K562 (cell line): ENCODE measurements around the gene P2RX3. TPM values are rescaled to one million over a fixed set of nuclear protein-coding genes. Genes with fewer than 3 reads are reported as not detected.
A peak's percentile ranks its signal among the peaks of the same experiment; 100 is the strongest.

ENCODE experiments used
- BRD4 ChIP-seq: fragments of 200-600 bp; sonication (generic); IDR thresholded peaks from 2 replicates; pipeline ENCODE4 v1.6.1; 2017; ENCODE audit warnings: inconsistent platforms
- CHD2 ChIP-seq: IDR thresholded peaks from 2 replicates; pipeline ENCODE4 v1.6.1; 2011; ENCODE audit warnings: low read depth, low read length
- DACH1 ChIP-seq: fragments of 450-650 bp; IDR thresholded peaks from 2 replicates; pipeline ENCODE4 v1.6.1; 2018; ENCODE audit not compliant: partially characterized antibody
- E2F6 ChIP-seq, 2 experiments: IDR thresholded peaks; 2 replicates each; pipeline ENCODE4 v1.6.1; 2011; ENCODE audit warnings: borderline replicate concordance in 1 of 2, control low read depth in 1 of 2, low read depth in 1 of 2, low read length in 1 of 2, mild to moderate bottlenecking in 1 of 2, mixed read lengths in 1 of 2, moderate library complexity in 1 of 2; ENCODE audit not compliant: insufficient read depth in 1 of 2, insufficient read length in 1 of 2, poor library complexity in 1 of 2, severe bottlenecking in 1 of 2; ENCODE audit errors: extremely low read depth in 1 of 2
- HMGN3 ChIP-seq: IDR thresholded peaks from 2 replicates; pipeline ENCODE4 v1.6.1; 2011; ENCODE audit warnings: borderline replicate concordance, low read depth, mild to moderate bottlenecking, mixed read lengths, low read length; ENCODE audit not compliant: insufficient read length; ENCODE audit errors: extremely low read depth
- MLX ChIP-seq, 2 experiments: fragments of 450-650 bp in 1 of 2; sonication (generic) in 1 of 2; formaldehyde crosslinking; conservative IDR thresholded peaks; 2 replicates each; pipeline versions ENCODE4 v1.4.0 to v1.8.1; 2020 to 2022; ENCODE audit warnings: mild to moderate bottlenecking in 1 of 2, missing genetic modification reagents in 1 of 2
- NFIX ChIP-seq: fragments of 250-450 bp; sonication (Bioruptor Pico); IDR thresholded peaks from 2 replicates; pipeline ENCODE4 v1.4.0; 2020; ENCODE audit warnings: low read depth, mild to moderate bottlenecking, moderate library complexity
- NFYB ChIP-seq: IDR thresholded peaks from 2 replicates; pipeline ENCODE4 v1.6.1; 2011; ENCODE audit warnings: mild to moderate bottlenecking, moderate library complexity; ENCODE audit not compliant: insufficient read length; ENCODE audit errors: extremely low read depth
- POLR2AphosphoS5 ChIP-seq: IDR thresholded peaks from 2 replicates; pipeline ENCODE4 v1.6.1; 2011; ENCODE audit warnings: mild to moderate bottlenecking, low read depth, low read length, moderate library complexity; ENCODE audit not compliant: control insufficient read depth, insufficient read depth
- RUNX1 ChIP-seq: sonication (generic); IDR thresholded peaks from 2 replicates; pipeline ENCODE4 v1.6.1; 2016; ENCODE audit warnings: antibody characterized with exemption, low read depth
- SIN3A ChIP-seq, 2 experiments: fragments of 150-350 bp in 1 of 2; IDR thresholded peaks; 2 replicates each; pipeline ENCODE4 v1.6.1; 2011 to 2016; ENCODE audit warnings: borderline replicate concordance in 2 of 2, low read depth in 2 of 2, low read length in 2 of 2, mild to moderate bottlenecking in 2 of 2, moderate library complexity in 2 of 2; ENCODE audit not compliant: control insufficient read depth in 1 of 2
- TEAD1 ChIP-seq, 2 experiments: fragments of 450-650 bp in 1 of 2; sonication (generic) in 1 of 2; formaldehyde crosslinking; IDR thresholded peaks; 2 replicates each; pipeline versions ENCODE4 v1.4.0 to v1.8.0; 2020 to 2022; ENCODE audit warnings: mild to moderate bottlenecking in 2 of 2, missing genetic modification reagents in 1 of 2
- ZKSCAN1 ChIP-seq: fragments of 150-350 bp; IDR thresholded peaks from 2 replicates; pipeline ENCODE4 v1.6.1; 2016; ENCODE audit warnings: low read depth, low read length
- ZNF311 ChIP-seq: fragments of 250-450 bp; sonication (Bioruptor Pico); IDR thresholded peaks from 2 replicates; pipeline ENCODE4 v1.4.0; 2020; ENCODE audit warnings: mild to moderate bottlenecking, moderate library complexity
- ZNF318 ChIP-seq, 2 experiments: fragments of 450-650 bp; IDR thresholded peaks; 2 replicates each; pipeline ENCODE4 v1.6.1; 2016; ENCODE audit warnings: mild to moderate bottlenecking in 2 of 2, borderline replicate concordance in 1 of 2, low read depth in 1 of 2, moderate library complexity in 1 of 2
- ZNF395 ChIP-seq: fragments of 200-800 bp; sonication (Bioruptor generic); IDR thresholded peaks from 2 replicates; pipeline ENCODE4 v1.6.1; 2017; ENCODE audit warnings: missing genetic modification characterization, missing compliant biosample characterization
- polyA plus RNA-seq, 8 experiments: library from polyadenylated mRNA; depleted of rRNA in 4 of 8; stranded (reverse) in 5 of 8; unstranded in 3 of 8; fragments of >200 nt; fragmentation: Nextera tagmentation in 2 of 8; fragmentation: Illumina TruSeq in 1 of 8; extraction: Ambion mirVana in 2 of 8; extraction: Trizol in 1 of 8; gene quantifications; 2 replicates each; pipeline versions ENCODE4 v1.2.1 to v1.2.3, GENCODE V29; 2011 to 2014; ENCODE audit warnings: inconsistent platforms in 1 of 8, missing spikeins in 1 of 8
- total RNA-seq, 7 experiments: library from RNA; depleted of rRNA in 6 of 7; stranded (reverse); fragments of >200 nt in 6 of 7; fragmentation: Illumina TruSeq in 2 of 7; extraction: Trizol in 2 of 7; gene quantifications; 2 replicates each; pipeline versions ENCODE4 v1.2.1 to v1.2.3, GENCODE V29; 2011 to 2021; ENCODE audit warnings: low replicate concordance in 1 of 7

The P2RX3 gene
- total and polyA plus RNA-seq, 9 of the 15 experiments (the other 6 are each of a cell fraction or from before 2014, with no cell fraction given): not detected

- no peak for TF ChIP-seq ZNF318 (IDR thresholded peaks at IDR 0.05; ENCODE audit: borderline replicate concordance in 1 of 2, low read depth in 1 of 2)
- TF ChIP-seq E2F6 (IDR thresholded peaks at IDR 0.05; ENCODE audit: borderline replicate concordance in 1 of 2, extremely low read depth in 1 of 2, insufficient read depth in 1 of 2, insufficient read length in 1 of 2, low read depth in 1 of 2, low read length in 1 of 2, poor library complexity in 1 of 2, severe bottlenecking in 1 of 2): no peak
- no peak for TF ChIP-seq NFIX (CRISPR knock-in tag)
- TF ChIP-seq CHD2: no peak
- TF ChIP-seq MLX (CRISPR knock-in tag; conservative IDR thresholded peaks at IDR 0.05): no peak
- TF ChIP-seq NFYB: no peak
- TF ChIP-seq BRD4: 0 out of 2 replicates have a peak, but pooled peaks have one; percentile 36
- TF ChIP-seq ZNF395 (CRISPR knock-in tag): peak; percentile 65; the same call in 1 of the 2 replicates
- no peak for TF ChIP-seq TEAD1 (CRISPR knock-in tag; IDR thresholded peaks at IDR 0.05)
- peak; percentile 4 for TF ChIP-seq DACH1
- TF ChIP-seq RUNX1: no peak
- TF ChIP-seq HMGN3: no peak
- TF ChIP-seq ZKSCAN1: no peak
- TF ChIP-seq POLR2AphosphoS5: no peak
- no peak for TF ChIP-seq SIN3A (IDR thresholded peaks at IDR 0.05; ENCODE audit: borderline replicate concordance in 2 of 2, control insufficient read depth in 1 of 2, low read depth in 2 of 2, low read length in 2 of 2)
- 0 out of 2 replicates have a peak, but pooled peaks have one; percentile 44 for TF ChIP-seq ZNF311
These were observed 12.5 kb upstream of the P2RX3 start (continued) for GRCh38 chr11:57325735-57326048.
